HG03097 (cell line): ENCODE measurements around the gene AFAP1L2.
"Not testable (repeated sequence)": the region's sequence is repeated elsewhere in the genome, so short reads cannot be mapped to it uniquely, and the experiment has no call there.

Source experiments
- ATAC-seq: cut with Tn5 transposase; IDR thresholded peaks from one replicate; pipeline ENCODE4 v1.9.1; 2021; ENCODE audit not compliant: unreplicated experiment, low FRiP score

The AFAP1L2 gene

GRCh38 chr10:114367351-114368056 is 36.8 kb downstream of the AFAP1L2 start:
- no peak for ATAC-seq

GRCh38 chr10:114364726-114365125 is 39.6 kb downstream of the AFAP1L2 start:
- no peak for ATAC-seq

- no peak for ATAC-seq
These were observed 40.4 kb downstream of the AFAP1L2 start for GRCh38 chr10:114363745-114364454.

DNA sequence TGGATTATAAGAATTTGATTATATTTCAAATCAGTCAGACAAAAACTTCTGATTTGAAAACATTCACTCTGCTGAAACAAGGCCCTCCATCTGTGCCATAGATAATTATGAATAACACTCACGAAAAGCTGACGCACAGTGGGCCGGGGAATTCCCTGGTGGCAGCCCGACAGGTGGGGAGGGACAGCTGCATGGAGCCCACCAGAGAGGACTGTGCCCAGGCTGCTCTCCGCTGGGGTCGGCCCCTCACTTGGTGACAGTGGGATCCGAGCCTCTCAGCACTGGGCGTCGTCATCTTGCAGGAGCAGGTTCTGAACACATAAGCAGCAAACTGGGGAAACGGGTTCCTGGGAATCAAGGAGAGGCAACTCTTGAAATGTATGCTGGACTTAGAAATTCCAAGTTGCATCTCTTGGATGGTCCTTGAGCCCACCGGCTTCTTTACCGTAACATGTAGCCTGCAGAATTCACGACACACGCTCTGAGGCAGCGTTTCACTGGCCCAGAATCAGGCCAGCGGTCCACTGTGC is 41.4 kb downstream of the AFAP1L2 start:
- ATAC-seq, result no peak

DNA sequence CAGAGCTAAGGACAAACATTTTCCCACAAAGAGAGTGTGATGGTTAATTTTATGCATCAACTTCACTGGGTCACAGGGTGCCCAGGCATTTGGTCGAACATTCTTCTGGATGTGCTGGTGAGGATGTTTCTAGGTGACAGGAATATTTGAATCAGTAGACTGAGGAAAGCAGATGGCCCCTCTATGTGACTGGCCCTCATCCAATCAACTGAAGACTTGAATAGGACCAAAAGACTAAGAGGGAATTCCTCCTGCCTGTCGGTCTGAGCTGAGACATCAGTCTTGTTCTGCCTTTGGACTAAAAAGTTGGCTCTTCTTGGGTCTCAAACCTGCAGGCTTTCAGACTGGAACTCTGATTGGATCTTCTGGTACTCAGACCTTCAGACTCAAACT is 44.4 kb downstream of the AFAP1L2 start:
- no peak for ATAC-seq

DNA sequence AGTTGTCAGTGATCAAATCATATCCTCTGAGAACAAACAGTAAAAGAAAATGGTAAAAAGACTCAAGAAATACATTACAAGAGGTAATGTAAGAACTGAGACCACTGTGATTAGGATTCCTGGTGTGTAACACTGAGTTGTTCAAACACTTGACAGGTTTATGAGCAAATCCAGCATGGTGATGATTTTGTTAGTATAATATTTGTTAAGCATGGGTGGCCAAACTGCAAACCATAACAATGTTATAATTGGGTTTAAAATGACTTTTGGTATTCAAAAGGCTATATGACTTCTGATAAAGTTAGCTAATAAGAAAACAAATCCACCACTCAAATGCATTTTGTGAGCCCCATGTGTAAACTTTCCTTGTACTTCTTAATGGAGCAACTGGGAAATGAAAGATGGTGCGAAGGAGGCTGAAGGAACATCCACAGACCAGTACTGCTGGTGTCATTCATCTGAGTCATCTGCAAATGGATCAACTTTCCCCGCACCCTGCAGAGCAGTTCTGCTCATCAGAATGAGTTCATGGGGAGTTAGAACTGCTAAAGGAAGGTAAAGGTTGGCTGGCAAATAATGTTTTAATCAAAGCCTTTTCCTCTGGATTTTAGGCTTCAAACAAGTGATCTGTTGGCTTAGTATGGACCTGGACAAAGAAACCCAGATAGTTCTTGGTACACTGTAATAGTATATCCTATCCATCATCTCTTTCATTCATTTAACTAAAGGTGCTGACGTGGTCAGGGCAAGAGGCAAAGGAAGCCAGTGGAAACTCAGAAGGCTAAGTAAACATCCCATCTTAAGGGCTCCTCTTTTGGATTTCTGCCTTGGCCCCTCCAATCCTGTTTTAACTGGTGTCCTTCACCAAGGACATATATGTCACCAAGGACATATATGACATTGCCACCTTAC is 45.0 kb downstream of the AFAP1L2 start:
- ATAC-seq, result no peak

GRCh38 chr10:114357515-114357996 is 46.7 kb downstream of the AFAP1L2 start:
- ATAC-seq, result no peak

DNA sequence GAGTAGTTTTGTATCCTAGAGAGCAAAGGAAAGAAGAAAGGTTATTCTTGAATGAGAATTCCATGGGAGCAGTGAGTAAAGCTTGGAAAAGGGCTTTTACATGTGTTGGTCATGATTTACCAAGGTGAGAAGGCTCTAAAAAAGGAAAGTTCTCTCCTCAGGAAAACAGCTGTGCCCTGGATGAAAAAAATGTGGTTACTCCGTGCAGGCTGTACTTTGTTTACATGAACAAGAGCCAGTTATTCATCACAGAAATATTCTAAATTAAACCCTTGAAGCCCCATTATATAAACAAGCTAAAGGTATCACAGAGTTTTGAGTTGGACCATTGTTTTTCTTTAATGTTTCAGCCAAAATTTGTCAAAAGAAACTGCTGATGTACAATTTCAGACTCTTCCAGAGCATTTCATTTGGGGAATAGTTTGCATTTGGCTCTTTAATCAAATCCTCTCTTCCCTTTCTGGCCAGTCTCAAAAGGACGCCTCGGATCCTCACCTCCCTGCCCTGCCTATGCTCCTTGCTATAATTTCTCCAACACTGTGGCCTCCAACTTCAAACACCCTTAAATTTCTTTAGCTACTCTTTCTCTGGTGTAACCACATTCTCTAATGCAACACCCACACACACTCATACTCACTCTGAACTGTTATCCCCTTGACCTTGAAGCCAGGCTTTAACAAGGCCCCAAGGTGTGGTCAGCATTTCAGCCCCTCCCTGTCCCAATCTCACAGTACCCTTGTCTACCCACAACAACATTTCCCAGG is 47.4 kb downstream of the AFAP1L2 start:
- ATAC-seq, result no peak

GRCh38 chr10:114356126-114356525 is 48.2 kb downstream of the AFAP1L2 start:
- no peak for ATAC-seq

- ATAC-seq, result no peak
These were observed 50.9 kb downstream of the AFAP1L2 start for GRCh38 chr10:114353383-114353782.

GRCh38 chr10:114352653-114353298 is 51.5 kb downstream of the AFAP1L2 start:
- no peak for ATAC-seq

GRCh38 chr10:114350751-114351150 is 53.6 kb downstream of the AFAP1L2 start:
- ATAC-seq, result no peak

GRCh38 chr10:114349522-114350215 is 54.6 kb downstream of the AFAP1L2 start:
- no peak for ATAC-seq

DNA sequence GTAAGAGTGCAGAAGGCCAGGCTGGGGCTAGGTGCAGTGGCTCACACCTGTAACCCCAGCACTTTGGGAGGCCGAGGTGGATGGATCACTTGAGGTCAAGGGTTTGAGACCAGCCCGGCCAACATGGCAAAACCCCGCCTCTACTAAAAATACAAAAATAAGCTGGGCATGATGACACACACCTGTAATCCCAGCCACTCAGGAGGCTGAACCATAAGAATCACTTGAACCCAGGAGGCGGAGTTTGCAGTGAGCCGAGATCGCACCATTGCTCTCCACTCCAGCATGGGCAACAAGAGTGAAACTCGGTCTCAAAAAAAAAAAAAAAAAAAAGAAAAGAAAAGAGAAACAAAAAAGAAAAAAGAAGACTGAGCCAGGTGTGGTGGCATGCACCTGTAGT is 55.2 kb downstream of the AFAP1L2 start:
- ATAC-seq, result not testable (repeated sequence)

GRCh38 chr10:114347791-114348190 is 56.5 kb downstream of the AFAP1L2 start:
- ATAC-seq, result no peak

DNA sequence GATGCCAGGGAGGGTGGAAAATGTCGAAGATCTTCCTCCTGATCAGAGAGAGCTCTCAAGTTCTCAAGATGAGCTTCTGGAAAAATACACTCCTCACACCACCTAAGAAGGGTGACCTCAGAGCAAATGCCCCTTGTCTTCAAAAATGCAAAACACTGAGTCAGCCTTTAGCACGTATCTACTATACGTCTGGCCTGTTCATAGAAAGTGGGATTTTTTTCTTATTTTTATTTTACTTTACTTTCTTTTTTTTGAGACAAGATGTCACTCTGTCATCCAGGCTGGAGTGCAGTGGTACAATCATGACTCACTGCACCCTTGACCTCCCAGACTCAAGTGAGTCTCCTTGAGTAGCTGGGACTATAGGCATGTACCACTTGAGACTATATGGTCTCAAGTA is 57.1 kb downstream of the AFAP1L2 start:
- ATAC-seq, result no peak

DNA sequence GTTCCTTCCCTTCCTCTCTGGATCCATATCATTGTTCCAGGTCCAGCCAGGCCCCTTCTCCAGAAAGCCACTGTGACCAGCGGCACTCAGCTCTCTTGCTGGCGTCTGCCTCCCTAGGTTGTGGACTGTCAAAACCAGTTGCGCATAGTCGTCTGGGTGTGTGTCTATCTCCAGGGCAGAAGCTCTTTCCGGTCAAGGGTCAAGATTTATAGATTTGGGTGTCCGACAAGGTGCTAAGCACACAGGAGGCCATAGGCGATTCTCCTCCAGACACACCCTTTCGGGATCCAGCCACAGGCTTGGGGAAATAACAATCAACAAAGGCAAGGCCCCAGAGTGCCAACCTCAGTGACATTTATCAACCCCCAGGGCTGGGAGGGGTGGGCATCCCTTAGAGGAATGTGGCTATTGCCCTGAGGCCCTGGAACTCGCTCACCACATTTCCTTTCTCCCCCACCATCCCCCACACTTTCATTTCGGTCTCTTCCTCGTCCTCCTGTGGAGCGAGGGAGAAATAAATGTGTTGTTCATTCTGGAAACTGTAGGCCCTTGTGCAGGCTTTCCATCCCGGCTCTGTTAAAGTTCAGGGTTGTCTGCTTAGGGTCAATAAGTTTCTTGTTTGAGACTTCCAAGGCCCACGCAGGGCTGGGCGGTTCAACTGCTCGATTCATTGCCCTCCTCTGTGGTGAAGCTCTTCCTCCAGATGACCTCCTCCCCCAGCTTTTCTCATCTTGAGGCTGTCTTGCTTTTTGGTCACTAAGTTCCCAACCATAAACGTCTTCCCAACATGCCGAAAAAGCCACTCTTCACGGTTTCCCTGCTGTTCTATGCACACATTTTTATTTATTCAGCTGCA is 57.9 kb downstream of the AFAP1L2 start:
- no peak for ATAC-seq

GRCh38 chr10:114345701-114346100 is 58.6 kb downstream of the AFAP1L2 start:
- no peak for ATAC-seq
